HG02885 (cell line): ENCODE data around the gene PDE4D.

Experiments
- ATAC-seq: cut with Tn5 transposase; IDR thresholded peaks from one replicate; pipeline ENCODE4 v1.9.1; 2021; ENCODE audit warnings: mild to moderate bottlenecking; ENCODE audit not compliant: unreplicated experiment, poor library complexity

Gene PDE4D

GRCh38 chr5:59893429-59894227 is at the start of gene PDE4D:
Gene PDE4D, minus strand, starts transcription at chr5:59893726.
- ATAC-seq: no peak

- ATAC-seq: peak; percentile 91
These were observed 44.1 kb upstream of the PDE4D start for GRCh38 chr5:59937633-59938032.

- ATAC-seq: no peak
These were observed 29.9 kb upstream of the PDE4D start for GRCh38 chr5:59923465-59923864.

- ATAC-seq: no peak
These were observed 28.7 kb upstream of the PDE4D start for GRCh38 chr5:59922220-59922619.

DNA sequence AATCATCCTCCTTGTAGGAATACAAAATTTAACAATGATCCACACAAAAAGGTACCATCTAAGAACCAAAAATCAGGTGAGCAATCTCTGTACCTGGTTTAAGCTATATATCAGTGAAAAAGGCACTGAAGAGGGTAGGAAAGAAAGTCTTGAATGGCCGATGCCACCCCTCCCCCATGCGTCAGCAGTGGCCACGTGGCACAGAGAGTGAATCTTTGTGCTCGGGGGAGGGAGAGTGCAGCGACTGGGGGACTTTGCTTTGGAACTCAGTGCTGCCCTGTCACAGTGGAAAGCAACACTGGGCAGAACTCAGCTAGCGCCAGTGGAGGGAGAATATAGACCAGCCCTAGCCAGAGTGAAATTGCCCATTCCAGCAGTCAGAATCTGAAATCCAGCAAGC is 28.3 kb upstream of the PDE4D start:
- no peak for ATAC-seq

DNA sequence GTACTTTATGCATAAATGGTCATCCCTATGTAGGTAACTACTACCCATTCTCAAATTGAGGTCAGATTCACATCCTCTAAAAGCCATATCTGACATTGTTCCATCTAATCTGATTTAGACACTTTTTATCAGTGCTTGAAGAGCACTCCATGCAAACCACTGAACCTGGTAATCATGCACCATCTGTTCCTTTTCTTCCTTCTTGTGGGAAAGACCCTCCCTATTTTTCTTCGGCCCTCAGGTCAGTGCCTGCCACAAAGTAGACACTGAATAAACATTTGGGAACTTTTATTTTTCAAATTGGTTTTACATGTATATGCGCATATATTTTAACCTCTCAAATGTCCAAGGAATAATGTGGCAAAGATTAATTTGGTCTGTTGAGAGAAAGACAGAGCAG is 26.0 kb upstream of the PDE4D start:
- ATAC-seq: no peak

GRCh38 chr5:59917121-59917520 is 23.6 kb upstream of the PDE4D start:
- no peak for ATAC-seq

DNA sequence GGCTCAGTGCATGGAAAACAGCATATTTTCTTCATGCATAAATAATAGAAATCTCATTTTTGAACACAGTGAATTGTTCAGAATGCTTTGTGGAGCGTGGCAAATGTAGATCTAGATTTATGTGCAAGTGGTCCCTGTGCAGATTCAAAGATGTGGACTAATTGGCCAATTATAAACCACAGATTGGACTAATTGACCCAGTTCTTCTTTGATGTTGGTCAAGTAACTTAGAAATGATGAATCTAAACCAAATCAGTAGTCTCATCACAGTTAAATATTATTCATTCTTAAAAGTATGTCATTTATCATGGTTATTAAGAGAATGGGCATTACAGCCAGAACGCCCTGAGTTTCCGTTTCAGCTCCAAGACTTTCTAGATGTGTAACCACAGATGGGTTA is 11.7 kb upstream of the PDE4D start:
- no peak for ATAC-seq

DNA sequence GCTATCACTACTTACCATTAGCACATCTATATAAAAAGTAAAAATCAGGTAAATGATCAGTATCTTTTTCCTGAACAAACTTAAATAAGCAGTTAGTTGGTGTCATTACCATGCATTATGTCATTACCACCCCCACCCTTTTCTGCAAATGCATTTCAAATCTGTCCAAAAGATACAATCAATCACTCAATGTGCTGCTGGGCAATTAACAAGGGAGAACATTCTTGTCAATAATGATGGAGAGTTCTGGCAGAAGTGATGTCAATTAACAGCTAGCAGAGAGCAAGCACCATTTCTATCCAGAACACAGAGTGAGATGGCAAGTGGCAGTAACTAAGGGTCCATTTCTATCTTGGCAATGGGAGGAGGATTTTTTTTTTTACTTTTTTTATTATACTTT is 3.5 kb upstream of the PDE4D start:
- ATAC-seq: no peak

DNA sequence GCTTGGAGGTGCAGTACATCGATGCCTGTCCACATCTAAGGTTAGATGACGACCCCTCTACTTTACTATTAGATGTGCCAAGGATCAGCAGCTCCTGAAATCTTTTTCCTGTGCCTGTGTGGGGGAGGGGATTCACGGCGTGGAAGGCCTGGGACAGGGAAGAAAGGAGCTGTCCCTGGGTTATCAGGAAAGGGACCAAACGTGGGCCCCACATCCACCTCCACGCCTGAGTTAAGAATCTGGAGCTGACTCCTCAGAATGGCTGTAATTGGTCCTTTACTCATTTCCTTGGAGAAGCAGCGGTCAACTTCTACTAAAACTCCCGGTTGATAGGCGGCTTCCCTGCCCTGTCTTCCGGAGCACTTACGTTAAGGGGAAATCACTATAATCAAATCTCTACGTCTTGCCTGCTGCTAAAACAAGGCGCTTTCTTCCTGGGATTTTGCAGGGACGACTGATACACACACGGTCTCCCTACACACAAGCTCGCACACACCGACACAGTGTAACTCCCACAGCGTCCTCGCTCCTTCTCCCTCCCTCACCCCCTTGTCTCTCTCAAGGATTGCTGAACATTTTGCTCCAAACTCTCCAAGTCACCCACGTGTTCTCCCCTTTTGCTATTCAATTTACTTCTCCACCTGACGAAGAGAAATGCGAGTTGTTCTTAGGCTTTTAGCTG is 1.4 kb downstream of the PDE4D start:
- ATAC-seq: no peak

DNA sequence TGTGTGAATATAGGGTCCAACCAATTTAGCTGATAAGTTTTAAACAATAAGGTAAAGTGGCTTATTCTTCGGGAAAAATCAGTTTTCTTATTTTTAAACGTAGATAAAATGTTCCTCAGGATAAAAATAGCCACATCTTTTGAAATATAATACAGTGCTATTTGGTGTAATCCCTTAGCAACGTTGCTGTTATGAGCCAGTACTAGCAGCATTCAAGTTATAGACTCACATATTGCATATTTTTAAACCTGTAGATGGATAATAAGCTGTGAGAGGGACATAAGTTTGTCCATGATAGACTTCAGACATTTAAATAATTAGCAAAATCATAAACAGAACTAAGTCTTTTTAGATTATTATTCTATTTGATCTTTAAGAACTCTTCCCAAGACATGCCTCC is 6.3 kb downstream of the PDE4D start:
- no peak for ATAC-seq

GRCh38 chr5:59874675-59875074 is 18.9 kb downstream of the PDE4D start:
- ATAC-seq: no peak

GRCh38 chr5:59873113-59873512 is 20.4 kb downstream of the PDE4D start:
- no peak for ATAC-seq

GRCh38 chr5:59866661-59867060 is 26.9 kb downstream of the PDE4D start:
- no peak for ATAC-seq

DNA sequence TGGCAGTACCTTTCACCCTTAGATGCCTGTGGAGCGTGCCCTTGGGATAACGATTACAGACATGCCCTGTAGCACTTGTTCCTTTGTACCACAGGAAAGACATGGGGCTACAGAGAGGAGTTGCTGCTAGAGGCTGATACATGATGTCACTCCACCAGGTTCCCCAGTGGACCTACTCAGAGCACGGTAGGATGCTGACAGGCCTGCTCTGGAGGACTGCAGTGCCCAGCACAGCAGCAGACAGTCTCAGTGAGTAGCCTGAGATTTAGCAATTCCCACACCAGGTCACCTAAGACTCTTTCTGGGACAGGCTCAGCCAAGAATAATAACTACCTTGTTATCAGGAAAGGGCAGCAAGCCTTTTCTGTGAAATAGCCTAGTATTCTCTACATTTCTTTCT is 28.8 kb downstream of the PDE4D start:
- ATAC-seq: no peak

DNA sequence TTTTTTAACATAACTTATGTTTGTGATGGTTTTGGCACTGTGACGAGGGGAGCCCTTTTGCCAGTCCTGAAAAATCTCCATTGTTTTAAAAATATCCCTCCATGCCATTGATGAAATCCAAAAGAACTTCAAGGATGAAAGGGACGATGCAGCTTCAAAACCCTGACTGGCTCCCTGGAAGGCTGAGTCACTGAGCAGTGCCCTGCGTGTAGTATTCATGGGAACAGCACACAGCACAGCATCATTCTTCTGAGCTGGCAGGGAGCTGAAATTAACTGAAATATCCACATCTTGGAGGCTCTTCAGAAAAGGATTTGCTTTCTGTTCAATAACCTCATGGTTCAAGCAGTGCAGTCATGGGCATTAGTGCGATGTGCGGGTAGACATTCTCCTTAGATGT is 29.7 kb downstream of the PDE4D start:
- ATAC-seq: no peak

DNA sequence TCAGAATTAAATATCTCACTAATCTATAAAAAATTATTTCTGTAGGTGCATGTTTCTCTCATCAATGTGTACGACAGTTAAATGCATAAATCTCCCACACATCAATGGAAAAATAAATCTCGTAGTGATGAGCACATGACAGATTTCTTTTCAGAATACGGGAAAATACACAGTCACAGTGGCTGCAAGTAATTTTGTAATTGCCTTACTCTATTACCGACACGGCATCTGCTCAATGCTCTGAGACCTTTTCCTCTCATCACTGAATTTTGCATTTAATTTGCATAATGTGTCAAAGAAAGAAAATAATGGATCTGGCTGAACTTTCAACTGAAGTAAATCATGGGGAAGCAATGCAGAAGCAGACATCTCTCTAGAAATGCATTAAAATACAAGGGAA is 37.2 kb downstream of the PDE4D start:
- ATAC-seq: no peak

DNA sequence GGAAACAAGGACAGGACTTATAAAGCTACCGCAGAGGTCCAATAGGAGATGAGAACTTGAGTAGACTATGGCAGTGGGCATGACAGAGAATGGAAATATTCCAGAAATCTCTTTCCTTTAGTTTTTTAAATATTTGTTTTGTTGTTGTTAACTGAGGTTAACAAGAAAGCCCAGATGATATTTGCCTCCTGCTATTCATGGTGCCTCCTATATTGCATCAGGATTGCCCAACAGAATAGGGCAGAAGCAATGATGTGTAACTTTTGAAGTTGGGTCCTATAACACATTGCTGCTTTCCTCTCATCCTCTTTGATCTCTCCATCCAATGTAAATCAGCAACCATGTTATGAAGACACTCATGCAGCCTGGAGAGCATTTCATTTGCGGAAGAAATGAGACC is 42.8 kb downstream of the PDE4D start:
- ATAC-seq: no peak

DNA sequence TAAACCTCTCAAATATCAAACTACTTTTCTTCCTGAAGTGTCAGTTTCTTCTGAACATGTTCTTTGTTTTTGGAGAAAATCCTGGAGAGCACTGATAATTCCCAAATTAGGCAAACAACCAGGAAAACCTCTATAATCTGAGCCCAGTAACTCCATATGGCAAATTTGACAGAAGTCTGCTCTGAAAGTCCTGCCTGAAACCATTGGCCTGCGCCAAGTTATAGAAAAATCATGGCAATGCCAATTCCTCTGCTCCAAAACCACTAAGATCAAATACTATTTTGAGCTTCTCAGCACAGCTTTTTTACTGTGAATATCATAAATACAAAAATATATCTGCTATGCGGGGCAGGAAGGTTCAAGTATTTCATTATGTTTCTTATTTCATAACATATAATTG is 45.9 kb downstream of the PDE4D start:
- ATAC-seq: no peak

DNA sequence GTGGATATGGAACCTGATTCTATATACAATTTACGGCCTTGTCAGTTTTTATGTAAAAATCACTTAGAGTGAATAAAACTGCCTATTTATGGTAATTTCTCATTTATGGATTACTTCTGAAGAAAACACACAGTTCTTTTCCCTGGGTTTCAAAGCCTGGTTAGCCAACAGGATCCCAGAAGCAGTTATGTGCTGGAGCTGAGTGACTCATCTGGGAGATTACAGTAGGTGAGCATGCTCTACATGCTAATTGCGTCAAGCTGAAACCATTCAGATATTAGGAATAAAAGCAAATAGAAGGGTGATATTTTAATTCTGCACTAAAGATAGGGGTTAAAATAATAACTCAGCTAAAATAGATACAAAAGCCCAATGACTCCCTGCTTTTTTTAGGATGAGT is 47.8 kb downstream of the PDE4D start:
- ATAC-seq: no peak

DNA sequence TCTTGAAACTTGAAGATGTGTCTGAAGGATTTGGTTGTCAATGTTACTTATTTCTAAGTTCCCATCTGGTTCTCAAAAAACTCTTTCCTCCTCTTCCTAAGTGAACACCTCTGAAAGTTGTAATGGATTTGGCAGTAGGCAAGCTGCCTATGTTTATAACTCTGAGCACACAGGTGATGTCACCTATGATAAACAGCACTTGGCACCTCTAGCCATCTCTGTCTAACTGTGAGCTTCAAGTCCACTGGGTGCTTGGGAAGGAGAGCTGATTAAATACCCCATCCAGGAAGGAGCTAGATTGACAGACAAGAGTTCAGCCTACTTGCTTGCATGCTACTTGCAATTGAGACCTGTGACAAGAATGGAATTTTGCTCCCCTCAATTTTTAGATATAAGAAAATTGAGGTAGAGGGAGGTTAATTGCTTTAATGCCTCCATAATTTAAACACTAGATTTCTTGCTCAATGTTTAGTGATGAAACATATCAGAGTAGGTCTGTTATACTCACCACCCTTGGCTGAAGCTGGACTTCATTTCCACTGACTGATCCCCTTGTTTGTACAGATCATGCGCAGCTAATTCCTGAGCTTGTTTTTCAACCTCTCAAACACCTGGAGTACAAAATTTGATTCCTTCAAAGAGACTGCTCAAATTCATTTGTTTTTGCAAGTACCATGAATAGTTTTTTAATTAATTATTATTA is 49.9 kb downstream of the PDE4D start:
- no peak for ATAC-seq
